Transverse colon (tissue), 4 donors: Measurements from ENCODE around the gene BUD23. TPM values are rescaled to one million over a fixed set of nuclear protein-coding genes. Genes with fewer than 3 reads are reported as not detected.

Source experiments
- DNase-seq: peaks from one replicate; pipeline ENCODE4 v3.0.0-alpha.2; 2019
- H3K27ac ChIP-seq, 4 donors: fragments of 200-600 bp; sonication (generic); 2 replicates each; pipeline ENCODE4 v1.5.1; 2016 to 2018; ENCODE audit warnings: inconsistent platforms in 4 of 4
- H3K27me3 ChIP-seq: fragments of 200-600 bp; sonication (generic); 2 replicates; pipeline ENCODE4 v1.5.1; 2017; ENCODE audit warnings: inconsistent platforms
- H3K36me3 ChIP-seq, 4 donors: fragments of 200-600 bp; sonication (generic); 2 replicates each; pipeline ENCODE4 v1.5.1; 2017 to 2019; ENCODE audit warnings: inconsistent platforms in 4 of 4
- H3K4me1 ChIP-seq, 4 donors: fragments of 200-600 bp; sonication (generic); 2 replicates each; pipeline ENCODE4 v1.5.1; 2017 to 2020; ENCODE audit warnings: inconsistent platforms in 4 of 4
- H3K4me3 ChIP-seq, 4 donors: fragments of 200-600 bp; sonication (generic); 1 replicate in 1 of 4; 2 replicates in 3 of 4; pipeline versions ENCODE4 v1.5.1 to v1.6.1; 2017 to 2019; ENCODE audit warnings: inconsistent platforms in 4 of 4
- H3K9me3 ChIP-seq, 2 donors: fragments of 200-600 bp; sonication (generic); 2 replicates each; pipeline ENCODE4 v1.5.1; 2017 to 2019; ENCODE audit warnings: inconsistent platforms in 2 of 2
- CTCF ChIP-seq, 5 experiments: fragments of 200-600 bp in 3 of 5; fragments of 450-650 bp in 2 of 5; sonication (generic) in 3 of 5; IDR thresholded peaks; 1 replicate in 2 of 5; 2 replicates in 3 of 5; pipeline ENCODE4 v1.5.1; 2016 to 2017; ENCODE audit warnings: antibody characterized with exemption in 5 of 5, inconsistent platforms in 3 of 5, mild to moderate bottlenecking in 2 of 5, moderate library complexity in 1 of 5
- EP300 ChIP-seq: sonication (generic); formaldehyde crosslinking; IDR thresholded peaks from one replicate; pipeline ENCODE4 v1.6.1; 2017; ENCODE audit warnings: antibody characterized with exemption, low read depth
- POLR2A ChIP-seq: fragments of 450-650 bp; IDR thresholded peaks from one replicate; pipeline ENCODE4 v1.6.1; 2016; ENCODE audit warnings: antibody characterized with exemption, mild to moderate bottlenecking, moderate library complexity
- POLR2AphosphoS5 ChIP-seq, 3 donors: sonication (generic); formaldehyde crosslinking; IDR thresholded peaks; one replicate each; pipeline ENCODE4 v1.6.1; 2016; ENCODE audit warnings: antibody characterized with exemption in 3 of 3
- WGBS, 2 donors: methylation state at CpG; one replicate each; pipeline ENCODE4 v1.1.5; 2018; ENCODE audit warnings: low coverage in 1 of 2; 5-methylcytosine and 5-hydroxymethylcytosine counted together
- in situ Hi-C, 4 donors: fragments of 200-750 bp; cut with MboI; loops; one replicate each; pipeline versions ENCODE4 v1.15.0 to v1.15.1; 2017; ENCODE audit warnings: low sequenced_read_pairs in 3 of 4, low pct_ligation_motif_present in 1 of 4, low pct_unique_long_range_greater_than_20kb in 1 of 4
- intact Hi-C: fragments of 100-400 bp; cut with DNase I; formaldehyde crosslinking; loops from one replicate; pipeline ENCODE4 v1.15.1; 2023; ENCODE audit warnings: low total_unique reads
- total RNA-seq, 4 donors: library from RNA; depleted of rRNA; stranded (reverse); fragments of >200 nt; gene quantifications; one replicate each; pipeline ENCODE4 v1.1.0, GENCODE V29; 2016

BUD23 gene
- total RNA-seq, 4 donors from 2014 or later = 12.0 to 55.9 (median 30.3) TPM

GRCh38 chr7:73727952-73728351, 44.6 kb downstream of the BUD23 start:
- no peaks in the 10 kb centered on the region for H3K4me1 ChIP-seq
- no peak overlapping the region for H3K27ac ChIP-seq
- 66 to 69% methylated on average over 3 of the region's 3 CpGs for WGBS, 2 donors
- in situ Hi-C loops (loop anchor here in 1 of 4 donors (10.0 kb wide), 2 partner anchors 63 to 123 kb away; partner anchors contain the start of gene VPS37D), intact Hi-C loops (no loop called here)
- H3K27me3 ChIP-seq = peaks cover 9% of the 10 kb centered on the region
- H3K4me3 ChIP-seq = no peak overlapping the region
- no peaks in the 10 kb centered on the region for H3K36me3 ChIP-seq
- no peaks in the 10 kb centered on the region for H3K9me3 ChIP-seq
- no peak for DNase-seq
- TF ChIP-seq CTCF (IDR thresholded peaks at IDR 0.05) = no peak
- no peak for TF ChIP-seq POLR2AphosphoS5 (IDR thresholded peaks at IDR 0.05)
- no peak for TF ChIP-seq POLR2A
- no peak for TF ChIP-seq EP300

- peaks cover 9% of the 10 kb centered on the region for H3K27me3 ChIP-seq
- H3K27ac ChIP-seq = no peak overlapping the region
- H3K4me3 ChIP-seq = no peak overlapping the region
- no peak for DNase-seq
- intact Hi-C loops (no loop called here), in situ Hi-C loops (loop anchor here in 1 of 4 donors (10.0 kb wide), 2 partner anchors 64 to 124 kb away; partner anchors contain the start of gene VPS37D)
- H3K36me3 ChIP-seq = no peaks in the 10 kb centered on the region
- TF ChIP-seq CTCF (IDR thresholded peaks at IDR 0.05) (no peak), POLR2A (no peak), POLR2AphosphoS5 (IDR thresholded peaks at IDR 0.05) (no peak), EP300 (no peak)
- 47 to 62% methylated on average over 2 to 5 of the region's 5 CpGs for WGBS, 2 donors
- no peaks in the 10 kb centered on the region for H3K4me1 ChIP-seq
- H3K9me3 ChIP-seq = no peaks in the 10 kb centered on the region
Observed at GRCh38 chr7:73728551-73728950, 45.2 kb downstream of the BUD23 start.

GRCh38 chr7:73730485-73730884, 47.1 kb downstream of the BUD23 start:
- in situ Hi-C loops (loop anchor here in 1 of 4 donors (5.0 to 10.0 kb wide), 2 partner anchors 123 to 124 kb away; no protein-coding TSS in a partner anchor), intact Hi-C loops (loop anchor here (10.0 kb wide), 1 partner anchor 46 kb away; the partner anchor contains the start of genes BUD23 and DNAJC30)
- TF ChIP-seq CTCF (IDR thresholded peaks at IDR 0.05) = no peak
- TF ChIP-seq POLR2AphosphoS5 (IDR thresholded peaks at IDR 0.05) = no peak
- no peak for TF ChIP-seq POLR2A
- TF ChIP-seq EP300 = no peak
- WGBS, 2 donors = 33 to 34% methylated on average over 3 of the region's 3 CpGs
- Histone ChIP-seq H3K4me1 (peaks cover 0 to 9% (median 6%) of the 10 kb centered on the region in 4 donors), H3K9me3 (no peaks in the 10 kb centered on the region), H3K4me3 (no peak overlapping the region), H3K27ac (no peak overlapping the region), H3K36me3 (no peaks in the 10 kb centered on the region), H3K27me3 (peaks cover 9% of the 10 kb centered on the region)
- DNase-seq = no peak

- DNase-seq = no peak
- 58% methylated on average over 2 of the region's 2 CpGs; no CpG with 5 or more reads in 1 of the 2 donors for WGBS, 2 donors
- TF ChIP-seq CTCF (IDR thresholded peaks at IDR 0.05) = no peak
- no peak for TF ChIP-seq POLR2A
- no peak for TF ChIP-seq POLR2AphosphoS5 (IDR thresholded peaks at IDR 0.05)
- Histone ChIP-seq H3K4me1 (peaks cover 0 to 27% (median 19%) of the 10 kb centered on the region in 4 donors), H3K27me3 (no peaks in the 10 kb centered on the region), H3K4me3 (no peak overlapping the region), H3K36me3 (no peaks in the 10 kb centered on the region), H3K27ac (no peak overlapping the region), H3K9me3 (no peaks in the 10 kb centered on the region)
- in situ Hi-C loops (loop anchor here in 1 of 4 donors (5.0 to 10.0 kb wide), 2 partner anchors 122 to 125 kb away; no protein-coding TSS in a partner anchor), intact Hi-C loops (loop anchor here (10.0 kb wide), 1 partner anchor 48 kb away; the partner anchor contains the start of genes BUD23 and DNAJC30)
Observed at GRCh38 chr7:73732397-73732796, 49.0 kb downstream of the BUD23 start.
